D721Med (cell line): ENCODE measurements around the gene ZBTB7B.

ENCODE experiments used
- DNase-seq: peaks from one replicate; pipeline ENCODE4 v3.0.0; 2011; ENCODE audit warnings: low spot score; ENCODE audit not compliant: insufficient read length
- FAIRE-seq: peaks from 2 replicates; lab custom pipeline; 2011; peaks lifted over from hg19 to GRCh38; lab: Jason Lieb, UNC
- CTCF ChIP-seq: IDR thresholded peaks from 2 replicates; pipeline ENCODE4 v1.5.1; 2012; ENCODE audit warnings: mild to moderate bottlenecking, control low read depth; ENCODE audit not compliant: insufficient read depth; ENCODE audit errors: missing control alignments

The ZBTB7B gene

DNA sequence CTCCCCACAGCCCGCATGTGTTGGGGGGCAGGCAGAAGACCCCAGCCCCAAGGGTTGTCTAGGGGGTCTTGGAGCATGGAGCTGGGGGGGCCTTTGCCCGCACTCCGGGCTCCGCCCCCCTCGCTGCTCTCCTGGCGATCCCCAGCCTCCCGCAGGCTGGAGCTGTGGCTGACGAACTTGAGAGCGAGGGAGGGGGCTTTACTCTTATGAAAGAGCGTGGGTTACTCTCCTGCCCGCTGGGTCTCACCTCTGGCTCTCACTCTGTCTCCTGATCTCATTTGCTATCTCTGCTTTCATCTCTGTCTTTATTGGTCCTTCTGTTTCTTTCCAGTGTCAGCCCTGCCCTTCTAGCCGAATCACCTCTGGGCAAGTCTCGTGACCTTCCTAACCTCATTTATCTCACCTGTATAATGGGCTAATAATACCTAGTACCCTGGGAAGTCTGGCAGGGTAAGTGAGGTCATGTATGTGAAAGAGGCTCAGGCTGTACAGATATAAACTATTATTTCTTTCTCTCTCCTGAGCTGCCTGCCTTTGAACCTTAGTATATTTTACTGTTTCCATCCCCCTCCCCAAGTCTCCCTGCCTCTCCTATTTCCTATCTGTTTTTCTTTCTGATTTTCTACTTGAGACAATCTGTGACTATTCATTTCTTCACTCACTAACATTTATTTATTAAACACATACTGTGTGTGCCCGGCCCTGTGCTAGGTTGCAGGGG is 61.7 kb downstream of the ZBTB7B start:
- no peak for FAIRE-seq
- DNase-seq, result no peak

GRCh38 chr1:155064832-155065429 is 62.3 kb downstream of the ZBTB7B start:
- DNase-seq (no peak), FAIRE-seq (no peak)
- TF ChIP-seq CTCF, result no peak

More for the DNA sequence above, 61.7 kb downstream of the ZBTB7B start:
- no peak for TF ChIP-seq CTCF

- TF ChIP-seq CTCF, result no peak
- DNase-seq, result no peak
- no peak for FAIRE-seq
These were observed 64.2 kb downstream of the ZBTB7B start for GRCh38 chr1:155066777-155067176.
